DMS79 (cell line): ENCODE measurements around the gene ADAMTS17.
"Not testable (repeated sequence)": the region's sequence is repeated elsewhere in the genome, so short reads cannot be mapped to it uniquely, and the experiment has no call there.

Experiments
- DNase-seq: peaks from one replicate; lab custom pipeline; 2025; lab: John Stamatoyannopoulos, UW

ADAMTS17 gene

GRCh38 chr15:99993681-99994131 lies 348.1 kb downstream of the ADAMTS17 start:
- DNase-seq, result no peak

GRCh38 chr15:99993262-99993661 lies 348.5 kb downstream of the ADAMTS17 start:
- no peak for DNase-seq

- DNase-seq, result no peak
Observed at GRCh38 chr15:99992611-99993231, 349.1 kb downstream of the ADAMTS17 start.

GRCh38 chr15:99989095-99989494 lies 352.7 kb downstream of the ADAMTS17 start:
- DNase-seq, result no peak

DNA sequence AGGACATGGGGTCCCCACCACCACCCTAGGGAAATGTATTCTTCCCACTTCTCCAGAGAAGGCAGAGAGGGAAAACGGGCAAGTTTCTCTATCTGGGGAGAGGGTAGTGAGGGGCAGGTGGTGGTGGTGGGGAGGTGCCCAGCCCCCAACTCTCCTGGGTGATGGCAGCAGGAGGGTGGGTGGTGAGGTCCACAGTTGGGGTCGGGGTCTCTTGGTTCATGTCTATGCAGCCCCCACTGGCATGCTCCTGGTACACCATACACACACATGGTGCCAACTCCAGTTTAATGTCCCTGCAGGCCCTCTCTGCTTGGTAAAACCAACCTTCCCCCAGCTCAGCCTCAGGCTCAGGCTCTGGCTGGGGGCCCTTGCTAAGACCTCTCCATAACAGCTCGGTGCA lies 354.1 kb downstream of the ADAMTS17 start:
- no peak for DNase-seq

GRCh38 chr15:99987119-99987506 lies 354.7 kb downstream of the ADAMTS17 start:
- DNase-seq, result no peak

DNA sequence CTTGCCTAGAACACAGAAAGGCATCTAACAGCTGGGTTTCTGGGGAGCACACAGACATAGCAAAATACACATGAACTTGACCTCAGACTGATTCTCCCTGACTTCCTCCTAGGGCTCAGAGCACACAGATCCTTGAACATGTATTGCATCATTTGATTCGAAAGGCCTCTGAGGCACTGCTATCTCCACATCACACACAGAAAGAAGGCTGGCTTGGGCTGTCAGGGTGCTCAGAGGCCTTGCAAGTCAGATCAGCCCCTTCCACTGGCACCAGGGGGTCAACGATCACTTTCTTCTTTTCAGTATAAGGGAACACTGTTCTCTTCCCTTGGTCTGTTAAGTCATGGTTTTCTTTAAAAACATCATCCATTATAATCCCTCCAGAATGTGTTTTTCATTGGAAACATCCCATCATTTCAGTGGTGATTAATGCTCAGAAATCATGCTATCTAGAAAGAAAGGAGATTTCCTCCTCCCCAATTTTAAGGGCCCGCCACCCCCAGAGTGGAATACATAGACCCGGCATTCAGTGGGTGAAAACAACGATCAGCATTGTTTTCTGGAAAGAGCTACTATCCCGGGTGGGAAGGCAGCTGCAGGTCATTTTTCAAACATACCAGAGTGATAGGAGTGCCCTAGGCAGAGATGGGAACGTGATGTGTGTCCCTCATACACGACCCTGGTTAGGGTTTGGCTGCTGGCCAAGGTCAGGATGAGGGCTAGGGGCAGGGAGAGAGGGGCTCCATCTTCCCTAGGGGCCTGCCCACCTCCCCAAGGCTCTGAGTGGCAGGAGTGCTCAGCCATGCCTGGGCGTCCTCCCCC lies 355.3 kb downstream of the ADAMTS17 start:
- DNase-seq, result no peak

DNA sequence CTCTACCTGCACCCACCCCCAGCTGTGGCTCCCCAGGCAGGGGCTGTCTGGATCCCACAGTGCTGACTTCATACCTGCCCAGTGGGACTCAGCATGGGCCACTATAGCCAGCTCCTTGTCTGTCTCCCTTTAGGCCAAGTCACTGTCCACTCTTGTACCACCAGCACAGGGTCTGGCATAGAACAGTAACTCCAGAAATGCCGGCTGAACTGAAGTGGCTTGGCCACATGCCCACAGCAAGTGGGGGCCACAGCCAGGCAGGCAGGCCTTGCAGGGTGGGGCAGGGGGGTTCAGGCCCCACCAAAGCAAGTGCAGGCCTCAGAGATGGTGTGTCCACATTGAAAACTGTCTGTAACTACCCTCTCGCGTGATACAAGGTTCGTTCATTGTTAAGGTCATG lies 355.9 kb downstream of the ADAMTS17 start:
- no peak for DNase-seq

GRCh38 chr15:99984491-99985243 lies 357.1 kb downstream of the ADAMTS17 start:
- DNase-seq, result no peak

- DNase-seq, result no peak
Observed at GRCh38 chr15:99983886-99984286, 357.9 kb downstream of the ADAMTS17 start.

GRCh38 chr15:99983171-99983885 lies 358.4 kb downstream of the ADAMTS17 start:
- DNase-seq, result no peak

DNA sequence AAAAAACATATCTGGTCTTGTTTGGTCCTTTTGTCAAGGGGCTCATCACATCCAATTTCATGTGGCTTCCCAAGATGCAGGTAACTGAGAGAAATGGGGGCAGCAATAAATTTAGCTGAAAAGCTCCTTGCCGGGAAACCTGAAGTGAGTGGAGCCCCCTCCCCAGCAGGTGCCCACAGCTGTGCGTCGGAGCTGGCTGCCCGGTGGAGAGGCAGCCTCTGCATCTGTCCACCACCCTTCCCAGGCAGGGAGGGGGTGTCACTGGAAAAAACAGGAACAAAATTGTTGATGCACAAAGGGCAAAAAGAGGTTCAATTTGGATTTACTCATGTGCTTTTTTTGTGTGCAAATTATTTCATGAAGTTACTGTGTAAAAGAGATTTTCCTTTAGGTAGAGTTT lies 359.1 kb downstream of the ADAMTS17 start:
- no peak for DNase-seq

DNA sequence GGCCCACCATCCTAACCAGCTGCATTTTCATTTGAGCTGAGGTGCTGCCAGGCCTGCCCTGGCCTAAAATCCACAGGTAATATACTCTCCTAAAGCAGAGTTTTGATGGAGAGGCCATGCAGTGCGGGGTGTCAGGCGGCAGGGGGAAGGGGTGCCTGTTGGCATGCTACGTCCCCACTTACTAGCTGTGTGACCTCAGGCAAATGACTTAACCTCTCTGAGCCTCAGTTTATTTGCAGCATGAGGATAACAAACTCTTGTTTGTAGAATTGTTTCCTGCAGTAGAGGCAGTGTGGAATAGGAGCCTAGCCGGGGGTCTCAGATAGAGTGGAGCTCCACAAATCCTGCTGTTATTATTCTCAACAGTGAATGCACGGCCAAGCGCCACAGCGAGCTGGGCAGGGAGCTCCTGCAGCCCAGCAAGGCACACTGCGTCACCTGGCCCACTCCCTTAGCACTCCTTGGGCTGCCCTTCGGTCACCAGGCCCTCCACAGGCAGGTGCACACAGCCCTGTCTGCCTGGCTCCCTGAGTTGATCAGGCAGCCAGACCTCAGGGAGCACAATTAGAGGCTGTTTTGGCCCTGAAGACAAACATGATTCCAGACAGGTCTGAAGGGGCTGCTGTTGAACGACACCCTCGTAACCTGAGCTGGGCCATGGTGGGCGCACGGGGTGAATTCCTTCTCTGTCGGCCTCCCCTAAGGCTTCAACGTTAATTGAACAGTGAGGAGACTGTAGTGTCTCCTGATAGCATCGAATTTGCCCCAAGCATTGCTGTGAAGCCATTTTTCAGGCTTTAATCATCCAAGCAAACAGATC lies 359.7 kb downstream of the ADAMTS17 start:
- no peak for DNase-seq

DNA sequence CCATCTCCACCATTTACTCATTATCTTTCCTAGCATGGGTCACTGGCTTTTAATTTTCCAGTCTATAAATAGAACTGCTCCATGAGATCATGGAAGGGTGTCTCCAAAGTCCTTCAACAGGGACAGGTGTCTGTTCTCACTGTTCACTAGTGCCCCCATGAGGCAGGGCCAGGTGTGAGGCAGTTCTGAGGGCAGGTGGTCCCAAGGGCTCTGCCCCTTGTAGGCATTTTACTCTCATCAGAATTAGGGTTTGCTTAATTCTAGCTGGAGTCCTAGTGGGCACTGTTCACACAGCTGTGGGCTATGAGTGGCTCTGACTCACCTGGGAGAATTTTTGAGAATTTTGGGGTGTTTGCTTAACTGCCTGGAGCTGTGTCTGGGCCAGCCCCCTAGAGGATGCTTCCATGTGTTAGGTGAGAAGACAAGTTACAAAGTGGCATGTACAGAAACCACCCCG lies 360.6 kb downstream of the ADAMTS17 start:
- no peak for DNase-seq

DNA sequence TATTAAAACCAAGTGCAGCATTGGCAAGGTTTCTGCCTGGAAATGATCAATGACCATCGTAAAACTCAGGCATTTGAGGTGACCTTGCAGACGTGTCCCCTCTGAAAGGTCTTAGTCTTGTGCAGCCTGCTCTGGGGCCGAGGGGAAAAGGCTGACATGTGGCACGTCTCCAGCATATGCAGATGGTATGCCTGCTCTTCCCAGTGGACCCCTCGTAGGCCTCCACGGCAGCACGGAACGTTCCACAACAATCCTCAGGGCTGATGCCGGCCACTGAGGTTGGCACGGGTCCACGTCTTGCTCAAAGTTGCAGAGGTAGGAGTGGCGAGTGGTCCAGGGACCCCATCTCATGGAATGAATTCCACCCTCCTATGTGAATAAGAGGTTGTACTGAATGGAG lies 361.0 kb downstream of the ADAMTS17 start:
- no peak for DNase-seq

- not testable (repeated sequence) for DNase-seq
Observed at GRCh38 chr15:99979886-99980285, 361.9 kb downstream of the ADAMTS17 start.

- no peak for DNase-seq
Observed at GRCh38 chr15:99979371-99979770, 362.4 kb downstream of the ADAMTS17 start.

- DNase-seq, result no peak
Observed at GRCh38 chr15:99978426-99978825, 363.3 kb downstream of the ADAMTS17 start.

GRCh38 chr15:99977929-99978328 lies 363.8 kb downstream of the ADAMTS17 start:
- no peak for DNase-seq

- no peak for DNase-seq
Observed at GRCh38 chr15:99976811-99977271, 364.9 kb downstream of the ADAMTS17 start.

DNA sequence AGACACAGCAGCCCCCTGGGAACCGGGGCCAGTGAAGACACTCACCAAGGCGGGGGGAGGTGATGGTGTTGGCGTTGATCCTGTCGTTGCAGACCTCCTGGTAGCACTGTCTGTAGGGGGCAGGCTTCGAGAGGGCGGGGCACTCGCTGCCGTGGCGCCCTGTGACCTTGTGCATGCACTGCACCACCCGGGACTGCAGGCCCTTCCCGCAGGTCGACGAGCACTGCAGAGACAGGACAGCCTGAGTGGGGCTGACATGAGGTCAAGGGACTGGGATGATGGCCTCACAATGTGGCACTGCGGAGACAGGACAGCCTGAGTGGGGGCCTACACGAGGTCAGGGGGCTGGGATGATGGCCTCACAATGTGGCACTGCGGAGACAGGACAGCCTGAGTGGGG lies 365.8 kb downstream of the ADAMTS17 start:
- no peak for DNase-seq
